Lung microvascular endothelial cell (primary cell): ENCODE measurements around the gene FUBP3. TPM values are rescaled to one million over a fixed set of nuclear protein-coding genes. Genes with fewer than 3 reads are reported as not detected.

Experiments used
- DNase-seq, 2 donors: peaks; one replicate each; pipeline versions ENCODE4 v3.0.0 to v3.0.0-alpha.2; 2010; ENCODE audit warnings: low read depth in 2 of 2
- total RNA-seq: library from RNA; depleted of rRNA; stranded (reverse); fragments of >200 nt; gene quantifications from 2 replicates; pipeline ENCODE4 v1.2.1, GENCODE V29; 2014

The FUBP3 gene
- total RNA-seq, 1 donor from 2014 or later, result 27.8 TPM

GRCh38 chr9:130633336-130634190 lies 54.2 kb downstream of the FUBP3 start:
- no peak for DNase-seq

- no peak for DNase-seq
Measured at GRCh38 chr9:130634191-130634768, 54.9 kb downstream of the FUBP3 start.

- no peak for DNase-seq
Measured at GRCh38 chr9:130634801-130635200, 55.4 kb downstream of the FUBP3 start.

- DNase-seq, result no peak
Measured at GRCh38 chr9:130635306-130635705, 55.9 kb downstream of the FUBP3 start.

- DNase-seq, result no peak
Measured at GRCh38 chr9:130635721-130636647, 56.6 kb downstream of the FUBP3 start.

- DNase-seq, result no peak
Measured at GRCh38 chr9:130636648-130637020, 57.3 kb downstream of the FUBP3 start.

GRCh38 chr9:130638284-130639123 lies 59.1 kb downstream of the FUBP3 start:
- no peak for DNase-seq

GRCh38 chr9:130639124-130639765 lies 59.9 kb downstream of the FUBP3 start:
- DNase-seq, result no peak

- DNase-seq, result no peak
Measured at GRCh38 chr9:130639866-130640555, 60.6 kb downstream of the FUBP3 start.

GRCh38 chr9:130640681-130641080 lies 61.3 kb downstream of the FUBP3 start:
- DNase-seq, result no peak

GRCh38 chr9:130642926-130643325 lies 63.5 kb downstream of the FUBP3 start:
- no peak for DNase-seq

- DNase-seq, result no peak
Measured at GRCh38 chr9:130651221-130651620, 71.8 kb downstream of the FUBP3 start.

- no peak for DNase-seq
Measured at GRCh38 chr9:130651752-130652151, 72.4 kb downstream of the FUBP3 start.

GRCh38 chr9:130654879-130655278 lies 75.5 kb downstream of the FUBP3 start:
- no peak for DNase-seq

GRCh38 chr9:130658893-130659698 lies 79.7 kb downstream of the FUBP3 start:
- DNase-seq, result no peak

GRCh38 chr9:130659699-130660248 lies 80.4 kb downstream of the FUBP3 start:
- no peak for DNase-seq

GRCh38 chr9:130660326-130660682 lies 80.9 kb downstream of the FUBP3 start:
- no peak for DNase-seq

- no peak for DNase-seq
Measured at GRCh38 chr9:130660683-130661450, 81.5 kb downstream of the FUBP3 start.
